GM21717 (cell line): Measurements from ENCODE around the gene TRIO.

Experiments used
- ATAC-seq: cut with Tn5 transposase; IDR thresholded peaks from one replicate; pipeline ENCODE4 v1.9.1; 2021; ENCODE audit warnings: mild to moderate bottlenecking, moderate library complexity; ENCODE audit not compliant: unreplicated experiment

TRIO gene

DNA sequence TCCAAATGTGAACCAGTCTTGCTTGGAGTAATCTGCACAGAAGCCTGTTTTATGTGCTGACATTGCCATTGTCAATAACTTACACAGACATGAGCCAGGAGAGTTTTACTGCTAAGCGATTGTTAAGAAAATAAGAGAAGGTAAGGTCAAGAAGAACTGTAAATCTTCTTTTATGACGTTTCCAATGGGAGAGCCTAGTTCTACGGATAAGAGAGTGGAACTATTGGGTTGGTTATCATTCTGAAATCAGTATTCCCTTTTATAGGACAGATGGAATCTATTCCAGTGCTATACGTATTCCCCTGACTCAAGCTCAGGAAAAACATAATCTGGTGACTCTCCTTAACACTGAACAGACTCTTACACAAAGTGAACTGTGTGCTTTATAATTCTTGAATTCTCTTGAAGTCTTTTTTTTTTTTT lies 300.5 kb downstream of the TRIO start:
- no peak for ATAC-seq

DNA sequence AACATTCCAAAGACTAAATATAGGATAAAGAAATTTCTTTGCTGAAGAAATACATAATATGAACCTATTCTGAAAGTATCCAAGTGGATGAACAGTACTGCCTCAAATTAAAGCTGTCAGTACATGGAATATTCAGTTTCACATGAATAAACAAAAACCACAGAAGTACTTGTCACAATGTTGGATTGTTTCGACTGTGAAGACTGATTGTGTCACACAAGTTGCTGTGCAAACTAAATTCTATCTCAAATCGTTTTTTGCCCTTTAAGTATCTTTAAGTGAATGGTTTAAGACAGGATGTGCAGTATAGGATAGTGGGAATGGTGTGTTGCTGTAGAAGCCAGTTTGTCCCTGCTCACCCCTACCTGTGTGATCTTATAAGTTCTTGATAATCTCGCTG lies 301.0 kb downstream of the TRIO start:
- ATAC-seq = no peak

DNA sequence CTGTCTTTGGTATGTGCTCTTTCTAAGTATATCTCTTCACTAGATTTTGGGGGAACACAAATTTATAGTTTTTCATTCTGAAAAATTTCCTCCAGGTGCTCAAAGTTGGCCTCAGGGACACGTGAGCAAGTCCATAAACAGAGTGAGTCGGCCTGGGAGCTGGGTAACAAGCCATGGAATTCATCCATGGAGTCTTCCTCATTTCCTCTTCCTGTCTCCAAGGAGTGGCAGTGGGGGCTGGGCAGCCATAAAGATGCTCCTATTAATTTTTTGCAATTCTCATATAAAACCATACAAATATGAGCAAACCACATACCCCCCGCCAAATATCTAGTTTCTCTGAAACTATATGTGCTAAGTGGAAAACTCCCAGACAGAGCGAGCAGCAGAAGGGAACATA lies 301.9 kb downstream of the TRIO start:
- no peak for ATAC-seq

DNA sequence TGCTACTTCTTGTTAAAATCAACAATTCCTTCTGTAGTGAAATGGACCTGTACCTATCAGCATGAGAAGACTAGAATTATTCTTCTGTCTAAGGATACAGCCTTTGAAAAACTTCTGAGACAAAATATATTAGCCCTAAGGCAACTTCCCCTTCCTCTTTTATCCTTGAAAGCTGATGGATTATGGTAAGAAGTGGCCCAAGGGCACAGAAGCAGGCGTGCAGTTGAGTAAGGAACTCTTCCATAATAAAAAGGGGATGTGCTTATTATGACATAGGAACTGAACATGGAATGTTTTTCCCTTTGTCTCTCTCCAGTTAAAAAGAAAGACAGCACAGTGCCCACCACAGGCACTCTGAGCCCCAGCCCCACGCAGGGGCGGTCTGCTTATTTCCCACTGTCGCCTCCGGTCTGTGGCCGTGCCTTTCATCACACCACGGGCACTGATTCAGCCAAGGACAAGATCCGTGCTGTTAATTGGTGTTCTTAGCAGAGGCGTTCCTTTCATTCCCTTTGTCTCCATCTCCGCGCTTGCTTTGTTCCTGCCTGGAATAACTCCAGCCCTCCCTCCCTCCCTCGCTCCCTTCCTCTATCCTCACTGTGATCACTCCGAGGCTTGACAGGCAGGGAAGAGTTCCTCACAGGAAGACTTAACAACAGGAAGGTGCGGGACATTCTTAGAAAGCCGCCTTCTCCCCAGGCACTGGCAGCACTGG lies 302.6 kb downstream of the TRIO start:
- ATAC-seq = no peak

DNA sequence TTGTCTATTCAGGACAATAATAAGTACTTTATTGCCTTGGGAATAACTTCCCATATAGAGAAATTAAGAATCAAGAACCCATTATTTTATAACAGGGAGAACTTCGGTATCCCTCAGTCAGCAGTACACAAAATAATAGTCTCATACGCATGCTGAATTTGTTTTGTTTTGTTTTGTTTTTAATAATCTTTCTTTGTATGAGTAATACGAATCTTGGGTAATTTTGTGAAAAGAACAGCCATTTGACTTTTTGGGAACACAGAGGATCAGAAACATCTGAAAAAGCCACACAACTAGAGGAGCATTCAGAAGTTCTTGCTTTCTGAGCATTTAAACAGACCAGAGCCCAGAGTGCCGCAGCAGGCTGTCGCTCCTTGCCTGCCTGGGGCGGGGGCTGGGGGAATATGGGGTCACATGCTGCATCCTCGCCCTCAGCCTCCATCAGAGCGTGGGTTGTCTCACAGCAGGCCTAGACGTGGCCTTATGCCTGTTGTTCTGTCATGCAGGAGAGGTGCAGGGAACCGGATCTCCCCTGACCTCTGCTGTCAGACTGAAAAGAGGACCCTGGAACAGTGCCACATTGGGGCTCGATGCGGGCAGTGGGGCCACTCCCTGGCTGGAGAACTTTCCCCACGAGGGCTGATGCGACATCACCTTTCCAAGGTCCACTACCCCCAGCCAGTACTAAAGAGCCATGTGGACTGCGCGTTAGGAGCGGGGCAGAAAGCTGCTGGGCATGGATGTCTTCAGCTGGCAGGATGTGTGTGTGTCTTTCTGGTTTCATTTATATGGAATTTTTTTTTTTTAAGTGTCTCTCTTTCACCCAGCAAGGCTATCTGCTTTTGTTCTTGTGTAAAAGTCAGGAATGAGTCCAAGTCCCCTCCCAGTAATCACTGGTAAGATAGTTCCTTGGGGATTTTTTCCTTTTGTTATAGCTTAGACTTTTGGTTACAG lies 305.1 kb downstream of the TRIO start:
- no peak for ATAC-seq

DNA sequence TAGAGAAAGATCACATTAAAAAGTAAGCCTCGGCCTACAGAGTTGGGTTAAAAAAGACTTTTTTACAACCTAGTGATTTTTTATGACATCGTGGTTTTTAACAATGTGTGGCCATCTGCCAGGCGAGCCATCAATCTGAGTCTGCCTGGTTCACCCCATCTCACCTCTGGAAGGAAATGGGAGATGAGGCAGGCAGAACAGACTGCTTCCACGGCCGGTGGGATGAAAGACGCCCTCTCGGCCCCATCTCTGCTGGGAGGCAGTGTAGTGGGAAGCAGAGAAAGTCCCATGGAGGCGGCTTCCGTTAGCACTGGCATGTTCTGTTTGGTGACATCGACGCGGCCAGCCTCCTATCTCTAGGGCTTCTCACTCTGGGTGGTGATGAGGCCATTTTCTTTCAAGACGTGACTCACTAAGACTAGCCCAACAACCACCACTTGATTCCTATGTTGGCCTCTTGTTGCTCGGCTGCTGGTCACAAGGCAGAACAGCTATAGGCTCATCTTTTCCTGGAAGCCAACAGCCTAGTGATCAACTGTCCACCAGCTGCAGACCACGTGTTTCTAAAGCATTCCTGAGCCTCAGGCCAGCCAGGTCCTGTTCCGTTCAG lies 306.0 kb downstream of the TRIO start:
- ATAC-seq = no peak

DNA sequence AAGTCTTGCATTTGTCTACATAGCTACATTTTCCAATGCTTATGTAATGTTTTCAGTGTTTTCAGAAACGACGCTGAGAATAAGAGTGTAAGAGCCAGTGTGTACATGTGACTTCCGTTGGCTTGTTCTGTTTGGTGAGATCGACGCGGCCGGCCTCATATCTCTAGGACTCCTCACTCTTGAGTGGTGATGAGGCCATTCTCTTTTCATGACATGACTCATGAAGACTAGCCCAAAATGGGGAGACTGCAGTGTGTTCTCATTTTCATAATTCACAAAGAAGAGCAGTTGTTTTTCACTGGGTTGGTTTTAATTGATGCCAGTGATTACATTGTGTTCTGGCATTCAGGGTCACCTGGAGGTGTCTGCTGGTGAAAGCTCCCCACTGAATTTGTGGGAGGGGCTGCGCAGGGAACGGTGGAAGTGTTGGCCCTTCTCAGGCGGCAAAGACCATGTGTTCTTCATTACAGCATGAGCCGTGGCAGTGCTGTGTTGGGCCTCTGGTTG lies 306.9 kb downstream of the TRIO start:
- no peak for ATAC-seq

DNA sequence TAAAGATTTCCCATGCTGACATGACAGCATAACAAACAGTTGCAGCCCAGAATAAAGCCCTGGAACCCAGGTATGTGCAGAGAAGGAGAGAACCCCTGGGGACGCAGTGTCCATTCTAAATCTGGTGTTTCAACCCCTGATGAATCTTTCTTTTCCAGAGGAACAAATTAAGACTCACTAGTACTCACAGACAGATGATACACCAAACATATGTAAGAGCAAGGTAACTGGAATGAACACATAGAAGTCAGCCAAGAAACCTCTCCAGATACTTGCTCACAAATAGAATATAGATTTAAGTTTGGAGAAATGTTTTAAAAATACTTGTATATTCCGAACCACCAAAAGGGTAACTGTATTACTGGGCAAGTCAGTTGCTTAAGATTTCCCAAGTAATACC lies 307.6 kb downstream of the TRIO start:
- ATAC-seq = no peak

DNA sequence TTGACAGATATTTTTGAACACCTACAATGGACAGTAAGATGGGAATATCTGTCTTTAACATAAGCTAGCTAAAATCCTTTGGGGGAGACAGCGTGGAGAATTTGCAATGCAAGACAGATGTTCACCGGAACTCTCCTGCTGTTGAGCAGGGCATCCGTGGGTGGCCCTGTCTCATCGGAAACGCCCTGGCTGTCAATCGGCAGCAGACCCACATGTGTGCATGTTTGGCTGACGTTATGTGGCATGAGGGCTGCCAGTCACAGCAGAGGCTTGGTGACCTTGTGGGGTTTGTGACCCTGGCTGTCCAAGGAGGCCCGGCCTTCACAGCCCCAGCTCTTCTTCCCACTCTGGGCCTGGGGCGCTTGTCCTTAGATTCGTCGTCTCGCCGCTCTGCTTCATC lies 308.7 kb downstream of the TRIO start:
- no peak for ATAC-seq

DNA sequence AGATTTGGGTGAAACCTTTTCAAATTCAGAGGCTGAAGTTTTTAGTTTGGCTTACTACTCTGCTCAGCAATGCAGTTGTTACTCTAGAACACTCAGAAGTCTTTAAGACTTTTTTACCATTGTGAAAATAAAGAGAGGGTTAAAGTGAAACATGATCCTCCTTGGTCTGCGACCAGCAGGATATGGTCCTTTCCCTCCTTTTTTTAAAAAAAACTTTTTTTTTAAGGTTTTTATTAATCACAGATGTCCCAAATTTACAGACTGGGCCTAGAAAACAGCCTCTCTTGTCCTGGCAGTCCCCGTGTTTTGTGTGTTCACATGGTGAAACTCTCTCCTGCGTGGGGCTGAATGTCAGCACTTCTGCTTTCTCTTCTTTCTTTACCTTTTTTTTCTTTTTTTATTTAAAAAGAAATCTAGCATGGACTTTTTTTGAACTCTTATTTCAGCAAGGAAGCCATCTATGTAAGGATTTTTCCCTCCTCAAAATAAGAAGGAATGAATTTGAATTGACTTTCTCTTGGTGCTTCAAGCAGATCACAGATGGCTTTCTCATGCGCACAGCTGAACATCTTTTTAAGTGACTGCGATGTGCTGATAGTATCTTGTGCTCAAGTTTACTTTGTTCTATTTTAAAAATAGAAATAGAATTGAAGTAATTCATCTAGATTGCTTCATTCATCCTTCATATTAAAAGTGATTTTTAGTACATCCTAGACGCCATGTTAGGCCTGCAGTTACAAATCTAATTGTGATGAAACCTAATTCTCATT lies 309.7 kb downstream of the TRIO start:
- no peak for ATAC-seq

DNA sequence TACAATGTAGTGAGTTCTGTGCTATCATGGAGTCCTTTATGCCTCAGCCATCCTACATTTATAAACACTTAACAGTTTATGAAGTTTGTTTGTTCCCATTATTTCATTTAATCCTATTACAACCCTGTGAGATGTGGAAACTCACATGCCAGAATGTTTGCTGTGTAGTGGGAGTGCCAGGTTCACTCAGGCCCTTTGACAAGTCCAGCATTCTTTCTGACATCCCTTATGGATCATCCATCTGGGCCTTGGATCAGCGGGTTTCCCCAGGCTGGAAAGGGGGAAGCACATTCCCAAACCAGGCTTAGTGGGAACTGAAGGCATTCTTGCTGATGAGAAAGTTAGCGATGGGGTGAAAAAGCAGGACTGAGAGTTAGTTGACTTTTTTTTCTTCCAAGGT lies 310.3 kb downstream of the TRIO start:
- no peak for ATAC-seq

DNA sequence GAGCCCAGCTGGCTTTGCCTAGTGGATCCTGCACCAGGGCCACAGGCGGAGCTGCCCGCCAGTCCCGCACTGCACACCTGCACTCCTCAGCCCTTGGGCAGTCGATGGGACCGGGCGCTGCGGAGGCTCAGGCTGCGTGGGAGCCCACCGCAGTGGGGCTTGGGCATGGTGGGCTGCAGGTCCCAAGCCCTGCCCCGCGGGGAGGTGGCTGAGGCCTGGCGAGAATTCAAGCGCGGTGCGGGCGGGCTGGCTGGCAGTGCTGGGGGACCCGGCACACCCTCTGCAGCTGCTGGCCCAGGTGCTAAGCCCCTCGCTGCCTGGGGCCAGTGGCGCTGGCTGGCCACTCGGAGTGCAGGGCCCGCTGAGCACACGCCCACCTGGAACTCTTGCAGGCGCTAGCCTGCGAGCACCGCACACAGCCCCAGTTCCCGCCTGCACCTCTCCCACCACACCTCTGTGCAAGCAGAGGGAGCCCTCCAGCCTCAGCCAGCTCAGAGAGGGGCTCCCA lies 312.7 kb downstream of the TRIO start:
- ATAC-seq = no peak

DNA sequence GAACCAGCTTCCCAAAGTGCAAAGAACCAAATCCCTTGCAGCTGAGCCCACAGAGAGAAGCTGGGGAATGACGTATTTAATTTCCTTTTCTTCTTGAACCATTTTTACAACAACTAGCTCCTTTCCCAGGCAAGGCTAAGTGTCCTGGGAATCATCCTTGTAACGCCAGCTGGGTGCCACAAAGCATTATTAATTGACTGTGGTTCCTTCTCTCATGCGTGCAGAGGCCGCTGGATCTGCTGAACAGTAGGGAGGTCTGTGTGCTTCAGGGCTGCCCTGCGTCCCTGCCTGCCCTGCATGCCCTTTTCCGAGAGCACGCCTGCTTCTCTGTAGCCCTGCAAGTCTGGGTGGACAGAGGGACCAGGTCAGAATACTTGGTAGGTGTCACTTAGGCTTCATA lies 314.3 kb downstream of the TRIO start:
- ATAC-seq = no peak

DNA sequence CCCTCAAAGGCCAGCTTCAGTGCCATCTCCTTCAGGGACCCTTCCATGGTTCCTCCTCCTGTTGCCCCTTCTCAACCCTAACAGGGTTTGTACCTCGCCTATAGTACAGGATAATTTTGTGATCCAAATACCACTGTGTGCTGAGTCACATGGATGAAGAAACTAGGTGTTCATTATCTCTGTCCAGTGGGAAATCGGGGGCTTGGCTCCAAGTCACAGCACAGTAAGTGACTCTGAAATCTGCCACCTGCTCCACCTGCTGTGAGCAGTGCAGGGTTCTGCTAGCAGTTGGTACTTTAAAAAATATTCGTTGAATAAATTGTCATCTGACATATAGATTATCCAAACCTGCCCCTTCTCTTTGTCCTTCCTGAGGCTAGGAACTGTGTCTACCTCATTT lies 315.3 kb downstream of the TRIO start:
- no peak for ATAC-seq

DNA sequence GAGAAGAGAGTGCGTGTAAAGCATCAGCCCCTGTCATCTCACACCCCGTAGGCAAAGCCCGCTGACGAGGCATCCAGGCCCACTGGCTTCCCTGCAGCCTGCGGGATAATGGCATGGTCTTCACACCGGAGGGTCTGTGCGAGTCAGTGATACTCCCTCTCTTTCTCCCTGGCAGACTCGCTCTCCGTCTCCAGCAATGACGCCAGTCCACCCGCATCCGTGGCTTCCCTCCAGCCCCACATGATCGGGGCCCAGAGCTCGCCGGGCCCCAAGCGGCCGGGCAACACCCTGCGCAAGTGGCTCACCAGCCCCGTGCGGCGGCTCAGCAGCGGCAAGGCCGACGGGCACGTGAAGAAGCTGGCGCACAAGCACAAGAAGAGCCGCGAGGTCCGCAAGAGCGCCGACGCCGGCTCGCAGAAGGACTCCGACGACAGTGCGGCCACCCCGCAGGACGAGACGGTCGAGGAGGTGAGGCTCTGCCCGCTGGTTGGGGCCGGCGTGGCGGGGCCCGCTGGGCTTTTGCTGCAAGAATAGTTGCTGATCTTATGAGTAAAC lies 317.8 kb downstream of the TRIO start:
- ATAC-seq = no peak

DNA sequence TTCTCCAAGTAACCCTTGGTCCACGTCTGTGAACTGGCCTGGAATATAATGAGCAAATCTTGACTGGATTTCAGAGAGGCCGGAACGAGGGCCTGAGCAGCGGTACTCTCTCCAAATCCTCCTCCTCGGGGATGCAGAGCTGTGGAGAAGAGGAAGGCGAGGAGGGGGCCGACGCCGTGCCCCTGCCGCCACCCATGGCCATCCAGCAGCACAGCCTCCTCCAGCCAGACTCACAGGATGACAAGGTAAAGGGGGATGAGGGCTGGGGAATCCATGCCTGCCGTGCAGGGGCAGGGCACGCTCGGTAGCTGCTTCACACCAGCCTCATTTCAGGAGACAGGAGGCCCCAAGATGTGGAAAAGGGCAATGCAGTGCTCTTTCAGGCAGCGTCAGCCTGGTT lies 319.5 kb downstream of the TRIO start:
- ATAC-seq = no peak

DNA sequence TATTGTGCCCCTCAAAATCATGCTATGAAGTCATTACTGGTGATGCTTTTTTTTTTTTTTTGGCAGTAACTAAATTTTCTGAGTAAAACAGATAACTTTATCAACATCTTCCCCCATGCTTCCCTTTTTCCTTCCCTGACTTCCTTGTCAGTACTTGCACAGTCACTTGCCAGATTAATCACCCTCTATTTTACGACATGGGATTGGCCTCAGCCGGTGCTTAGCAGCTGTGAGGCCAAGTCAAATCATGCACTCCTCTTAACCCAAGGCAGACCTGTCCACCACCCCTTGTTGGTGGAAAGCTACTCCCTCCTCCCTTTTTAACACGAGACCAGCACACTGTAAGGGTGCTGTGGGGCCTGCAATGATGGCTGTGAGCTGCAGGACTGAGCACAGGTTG lies 320.5 kb downstream of the TRIO start:
- no peak for ATAC-seq

DNA sequence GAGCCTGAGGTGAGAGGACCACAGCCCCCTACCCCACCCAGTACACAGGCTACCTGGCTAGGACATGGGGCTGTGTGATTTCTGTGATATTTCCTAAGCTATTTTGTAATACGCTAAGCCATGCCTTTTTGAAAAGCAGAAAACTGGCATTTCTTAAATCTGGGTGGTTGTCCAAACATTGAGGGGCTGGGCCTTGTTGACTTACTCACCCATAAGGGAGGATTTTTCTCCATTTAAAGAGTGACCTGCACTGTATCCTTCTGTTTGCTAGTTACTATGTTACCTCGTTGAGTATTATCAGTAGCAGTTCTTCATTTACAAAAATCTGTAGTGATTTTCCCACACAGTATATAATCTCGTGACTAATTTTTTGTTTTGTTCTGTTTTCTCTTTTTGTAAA lies 321.0 kb downstream of the TRIO start:
- no peak for ATAC-seq

DNA sequence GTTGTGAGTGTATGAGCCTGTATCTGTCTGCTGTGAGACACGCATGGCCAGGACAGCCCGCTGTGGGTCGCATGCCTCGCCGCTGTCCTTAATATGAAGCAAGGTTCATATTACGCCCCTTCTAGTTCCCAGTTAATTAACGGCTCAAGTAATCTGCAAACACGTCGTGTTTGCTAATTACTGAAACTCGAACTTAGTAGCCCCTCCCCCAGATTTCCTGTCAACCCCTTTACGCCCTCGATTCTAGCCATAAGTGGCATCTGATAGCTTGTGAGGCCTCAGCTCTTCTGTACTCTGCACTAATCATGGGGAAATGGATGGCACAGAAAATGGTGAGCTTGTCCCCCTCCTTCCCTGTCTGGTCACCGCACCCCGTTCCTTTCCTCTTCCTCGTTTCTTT lies 321.5 kb downstream of the TRIO start:
- no peak for ATAC-seq

DNA sequence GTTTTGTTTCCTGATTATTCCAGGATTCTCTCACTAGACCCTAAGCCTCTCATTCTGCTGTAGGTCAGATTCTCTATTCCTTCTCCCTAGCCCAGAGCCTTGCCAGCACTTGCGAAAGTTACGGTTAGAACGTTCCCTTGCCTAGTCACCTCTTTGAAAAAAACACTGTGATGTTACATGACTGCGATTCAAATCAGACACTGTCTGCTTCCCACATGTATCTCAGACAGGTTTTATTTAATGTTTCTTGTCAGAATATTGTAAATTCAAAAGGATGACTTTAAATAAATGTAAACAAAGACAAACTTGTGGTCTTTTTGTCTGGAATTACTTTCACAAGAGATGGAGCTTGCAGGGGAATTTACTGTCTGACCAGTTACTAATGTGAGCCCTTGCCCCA lies 322.0 kb downstream of the TRIO start:
- ATAC-seq = no peak
